ENCODE measurements around the gene NSMF. TPM values are rescaled to one million over a fixed set of nuclear protein-coding genes. Genes with fewer than 3 reads are reported as not detected.

Gene NSMF
- total and polyA plus RNA-seq, 10 of the 15 experiments (the other 5 are each of a cell fraction or from before 2014, with no cell fraction given) = 0.13 to 44.3 (median 13.4) TPM

DNA sequence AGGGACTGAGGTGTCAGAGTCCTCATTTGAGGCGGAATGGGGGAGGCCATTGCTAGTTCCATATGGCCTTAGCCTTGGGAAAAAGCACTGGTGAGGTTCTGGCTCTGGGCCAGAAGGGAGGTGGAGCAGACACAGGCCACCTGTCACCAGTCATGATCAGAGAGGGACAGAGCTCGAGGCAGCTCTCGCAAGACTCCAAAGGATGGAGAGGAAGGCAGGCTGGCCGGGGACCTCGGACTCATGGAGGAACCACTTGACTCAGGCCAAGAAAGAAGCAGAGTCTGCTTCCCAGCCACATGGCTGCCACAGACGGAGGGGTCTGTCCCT is 29.2 kb upstream of the NSMF start:
- intact Hi-C loops (cut with micrococcal nuclease; ENCODE audit: unreplicated experiment) (no loop called here), in situ Hi-C loops (cut with MboI) (no loop called here)
- POLR2A ChIA-PET = no interaction called here
- SMC1A ChIA-PET (ENCODE audit: uncharacterized antibody, unreplicated experiment) = no interaction called here
- Histone ChIP-seq H3K4me2 (ENCODE audit: control insufficient read depth, insufficient read depth) (no peak overlapping the region), H3K27ac (ENCODE audit: control insufficient read depth, insufficient read depth) (no peak overlapping the region), H3K9ac (ENCODE audit: control insufficient read depth, insufficient read depth, low read length) (no peak overlapping the region), H4K20me1 (ENCODE audit: control insufficient read depth, insufficient read depth) (no peaks in the 10 kb centered on the region), H3K36me3 (ENCODE audit: control insufficient read depth in 2 of 2, insufficient read depth in 2 of 2, low read length in 1 of 2) (no peaks in the 10 kb centered on the region), H3K79me2 (ENCODE audit: control insufficient read depth, insufficient read depth, low read length) (no peaks in the 10 kb centered on the region), H3K9me3 (replicated peaks; ENCODE audit: control insufficient read depth, insufficient read depth, low read length) (no peaks in the 10 kb centered on the region), H3K27me3 (replicated peaks in 1 of 2; ENCODE audit: control insufficient read depth in 2 of 2, insufficient read depth in 2 of 2, low read length in 1 of 2) (no peaks in the 10 kb centered on the region), H3K4me1 (ENCODE audit: control insufficient read depth, insufficient read depth, low read length) (no peaks in the 10 kb centered on the region), H3K4me3 (no peak overlapping the region), H2AFZ (ENCODE audit: control insufficient read depth, low read depth, low read length) (no peak overlapping the region)
- no peak for ATAC-seq
- FAIRE-seq = no peak
- WGBS (ENCODE audit: insufficient coverage, insufficient replicate concordance, low lambda C conversion rate, missing lambda C conversion rate) = 22% methylated on average over 6 of the region's 6 CpGs
- CTCF ChIA-PET = no interaction called here
- RAD21 ChIA-PET (ENCODE audit: unreplicated experiment) = no interaction called here
- no peak for DNase-seq (ENCODE audit: low read depth, low spot score)
- no TSS peak for BruUV-seq (replicated peaks)
- TF ChIP-seq, protein P1, sequence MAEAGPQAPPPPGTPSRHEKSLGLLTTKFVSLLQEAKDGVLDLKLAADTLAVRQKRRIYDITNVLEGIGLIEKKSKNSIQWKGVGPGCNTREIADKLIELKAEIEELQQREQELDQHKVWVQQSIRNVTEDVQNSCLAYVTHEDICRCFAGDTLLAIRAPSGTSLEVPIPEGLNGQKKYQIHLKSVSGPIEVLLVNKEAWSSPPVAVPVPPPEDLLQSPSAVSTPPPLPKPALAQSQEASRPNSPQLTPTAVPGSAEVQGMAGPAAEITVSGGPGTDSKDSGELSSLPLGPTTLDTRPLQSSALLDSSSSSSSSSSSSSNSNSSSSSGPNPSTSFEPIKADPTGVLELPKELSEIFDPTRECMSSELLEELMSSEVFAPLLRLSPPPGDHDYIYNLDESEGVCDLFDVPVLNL (IDR thresholded peaks at IDR 0.05; ENCODE audit: low read depth, low read length) = no peak
- TF ChIP-seq, protein P2, sequence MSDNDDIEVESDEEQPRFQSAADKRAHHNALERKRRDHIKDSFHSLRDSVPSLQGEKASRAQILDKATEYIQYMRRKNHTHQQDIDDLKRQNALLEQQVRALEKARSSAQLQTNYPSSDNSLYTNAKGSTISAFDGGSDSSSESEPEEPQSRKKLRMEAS (IDR thresholded peaks at IDR 0.05; ENCODE audit: low read depth, low read length) = no peak
- TF ChIP-seq RAD51 (IDR thresholded peaks at IDR 0.05) (no peak), JUND (IDR thresholded peaks at IDR 0.05; ENCODE audit: low read depth, low read length) (no peak), FOXK2 (IDR thresholded peaks at IDR 0.05) (no peak), TCF12 (IDR thresholded peaks at IDR 0.05; ENCODE audit: low read depth, low read length) (no peak), CBX5 (IDR thresholded peaks at IDR 0.05; ENCODE audit: low read depth) (no peak), NFIC (IDR thresholded peaks at IDR 0.05; ENCODE audit: low read depth, low read length) (no peak)
- TF ChIP-seq, protein P3, sequence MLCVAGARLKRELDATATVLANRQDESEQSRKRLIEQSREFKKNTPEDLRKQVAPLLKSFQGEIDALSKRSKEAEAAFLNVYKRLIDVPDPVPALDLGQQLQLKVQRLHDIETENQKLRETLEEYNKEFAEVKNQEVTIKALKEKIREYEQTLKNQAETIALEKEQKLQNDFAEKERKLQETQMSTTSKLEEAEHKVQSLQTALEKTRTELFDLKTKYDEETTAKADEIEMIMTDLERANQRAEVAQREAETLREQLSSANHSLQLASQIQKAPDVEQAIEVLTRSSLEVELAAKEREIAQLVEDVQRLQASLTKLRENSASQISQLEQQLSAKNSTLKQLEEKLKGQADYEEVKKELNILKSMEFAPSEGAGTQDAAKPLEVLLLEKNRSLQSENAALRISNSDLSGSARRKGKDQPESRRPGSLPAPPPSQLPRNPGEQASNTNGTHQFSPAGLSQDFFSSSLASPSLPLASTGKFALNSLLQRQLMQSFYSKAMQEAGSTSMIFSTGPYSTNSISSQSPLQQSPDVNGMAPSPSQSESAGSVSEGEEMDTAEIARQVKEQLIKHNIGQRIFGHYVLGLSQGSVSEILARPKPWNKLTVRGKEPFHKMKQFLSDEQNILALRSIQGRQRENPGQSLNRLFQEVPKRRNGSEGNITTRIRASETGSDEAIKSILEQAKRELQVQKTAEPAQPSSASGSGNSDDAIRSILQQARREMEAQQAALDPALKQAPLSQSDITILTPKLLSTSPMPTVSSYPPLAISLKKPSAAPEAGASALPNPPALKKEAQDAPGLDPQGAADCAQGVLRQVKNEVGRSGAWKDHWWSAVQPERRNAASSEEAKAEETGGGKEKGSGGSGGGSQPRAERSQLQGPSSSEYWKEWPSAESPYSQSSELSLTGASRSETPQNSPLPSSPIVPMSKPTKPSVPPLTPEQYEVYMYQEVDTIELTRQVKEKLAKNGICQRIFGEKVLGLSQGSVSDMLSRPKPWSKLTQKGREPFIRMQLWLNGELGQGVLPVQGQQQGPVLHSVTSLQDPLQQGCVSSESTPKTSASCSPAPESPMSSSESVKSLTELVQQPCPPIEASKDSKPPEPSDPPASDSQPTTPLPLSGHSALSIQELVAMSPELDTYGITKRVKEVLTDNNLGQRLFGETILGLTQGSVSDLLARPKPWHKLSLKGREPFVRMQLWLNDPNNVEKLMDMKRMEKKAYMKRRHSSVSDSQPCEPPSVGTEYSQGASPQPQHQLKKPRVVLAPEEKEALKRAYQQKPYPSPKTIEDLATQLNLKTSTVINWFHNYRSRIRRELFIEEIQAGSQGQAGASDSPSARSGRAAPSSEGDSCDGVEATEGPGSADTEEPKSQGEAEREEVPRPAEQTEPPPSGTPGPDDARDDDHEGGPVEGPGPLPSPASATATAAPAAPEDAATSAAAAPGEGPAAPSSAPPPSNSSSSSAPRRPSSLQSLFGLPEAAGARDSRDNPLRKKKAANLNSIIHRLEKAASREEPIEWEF (IDR thresholded peaks at IDR 0.05; ENCODE audit: insufficient replicate concordance, low read depth, low read length) = no peak
- TF ChIP-seq, protein P4, sequence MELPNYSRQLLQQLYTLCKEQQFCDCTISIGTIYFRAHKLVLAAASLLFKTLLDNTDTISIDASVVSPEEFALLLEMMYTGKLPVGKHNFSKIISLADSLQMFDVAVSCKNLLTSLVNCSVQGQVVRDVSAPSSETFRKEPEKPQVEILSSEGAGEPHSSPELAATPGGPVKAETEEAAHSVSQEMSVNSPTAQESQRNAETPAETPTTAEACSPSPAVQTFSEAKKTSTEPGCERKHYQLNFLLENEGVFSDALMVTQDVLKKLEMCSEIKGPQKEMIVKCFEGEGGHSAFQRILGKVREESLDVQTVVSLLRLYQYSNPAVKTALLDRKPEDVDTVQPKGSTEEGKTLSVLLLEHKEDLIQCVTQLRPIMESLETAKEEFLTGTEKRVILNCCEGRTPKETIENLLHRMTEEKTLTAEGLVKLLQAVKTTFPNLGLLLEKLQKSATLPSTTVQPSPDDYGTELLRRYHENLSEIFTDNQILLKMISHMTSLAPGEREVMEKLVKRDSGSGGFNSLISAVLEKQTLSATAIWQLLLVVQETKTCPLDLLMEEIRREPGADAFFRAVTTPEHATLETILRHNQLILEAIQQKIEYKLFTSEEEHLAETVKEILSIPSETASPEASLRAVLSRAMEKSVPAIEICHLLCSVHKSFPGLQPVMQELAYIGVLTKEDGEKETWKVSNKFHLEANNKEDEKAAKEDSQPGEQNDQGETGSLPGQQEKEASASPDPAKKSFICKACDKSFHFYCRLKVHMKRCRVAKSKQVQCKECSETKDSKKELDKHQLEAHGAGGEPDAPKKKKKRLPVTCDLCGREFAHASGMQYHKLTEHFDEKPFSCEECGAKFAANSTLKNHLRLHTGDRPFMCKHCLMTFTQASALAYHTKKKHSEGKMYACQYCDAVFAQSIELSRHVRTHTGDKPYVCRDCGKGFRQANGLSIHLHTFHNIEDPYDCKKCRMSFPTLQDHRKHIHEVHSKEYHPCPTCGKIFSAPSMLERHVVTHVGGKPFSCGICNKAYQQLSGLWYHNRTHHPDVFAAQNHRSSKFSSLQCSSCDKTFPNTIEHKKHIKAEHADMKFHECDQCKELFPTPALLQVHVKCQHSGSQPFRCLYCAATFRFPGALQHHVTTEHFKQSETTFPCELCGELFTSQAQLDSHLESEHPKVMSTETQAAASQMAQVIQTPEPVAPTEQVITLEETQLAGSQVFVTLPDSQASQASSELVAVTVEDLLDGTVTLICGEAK (IDR thresholded peaks at IDR 0.05; ENCODE audit: borderline replicate concordance) = no peak
- TF ChIP-seq, protein P5, sequence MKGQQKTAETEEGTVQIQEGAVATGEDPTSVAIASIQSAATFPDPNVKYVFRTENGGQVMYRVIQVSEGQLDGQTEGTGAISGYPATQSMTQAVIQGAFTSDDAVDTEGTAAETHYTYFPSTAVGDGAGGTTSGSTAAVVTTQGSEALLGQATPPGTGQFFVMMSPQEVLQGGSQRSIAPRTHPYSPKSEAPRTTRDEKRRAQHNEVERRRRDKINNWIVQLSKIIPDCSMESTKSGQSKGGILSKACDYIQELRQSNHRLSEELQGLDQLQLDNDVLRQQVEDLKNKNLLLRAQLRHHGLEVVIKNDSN (IDR thresholded peaks at IDR 0.05; ENCODE audit: borderline replicate concordance, extremely low read length, insufficient read depth, low read depth, low read length) = no peak
